Panc1 (cell line): ENCODE data around the gene SMAP2. TPM values are rescaled to one million over a fixed set of nuclear protein-coding genes. Genes with fewer than 3 reads are reported as not detected.

Experiments
- ATAC-seq: fragments of 200-7000 bp; cut with Tn5 transposase; 2 replicates; pipeline ENCODE4 v1.9.1; 2020; ENCODE audit warnings: mild to moderate bottlenecking, moderate library complexity
- BruUV-seq: library from RNA; stranded (reverse); fragments of 400-500 nt; replicated peaks from 2 replicates; lab custom pipeline; 2021; lab: Mats Ljungman, UMichigan
- CTCF ChIA-PET: fragments of 300-600 bp; sonication (Branson Sonifier 250); formaldehyde crosslinking; loops from one replicate; lab custom pipeline; 2022; ENCODE audit warnings: antibody characterized with exemption; lab: Charles Lee
- POLR2A ChIA-PET: fragments of 300-600 bp; sonication (Branson Sonifier 250); formaldehyde crosslinking; loops from one replicate; lab custom pipeline; 2022; ENCODE audit warnings: antibody characterized with exemption; lab: Charles Lee
- DNase-seq: peaks from one replicate; pipeline ENCODE4 v3.0.0-alpha.2; 2010; ENCODE audit warnings: low read depth, low spot score
- H3K27ac ChIP-seq: 2 replicates; pipeline ENCODE4 v1.5.1; 2011; ENCODE audit warnings: mild to moderate bottlenecking, low read length, inconsistent platforms
- H3K27me3 ChIP-seq: fragments of 200-500 bp; sonication (Bioruptor generic); 2 replicates; pipeline ENCODE4 v1.6.0; 2014; ENCODE audit warnings: low read length, inconsistent platforms; ENCODE audit not compliant: control insufficient read depth, insufficient read depth
- H3K36me3 ChIP-seq: fragments of 200-500 bp; sonication (Bioruptor generic); 2 replicates; pipeline ENCODE4 v1.5.1; 2014; ENCODE audit warnings: inconsistent platforms, mild to moderate bottlenecking, low read length, moderate library complexity; ENCODE audit not compliant: control insufficient read depth, insufficient read depth
- H3K4me1 ChIP-seq: 2 replicates; pipeline ENCODE4 v1.5.1; 2011; ENCODE audit warnings: inconsistent platforms, mild to moderate bottlenecking, low read length, moderate library complexity; ENCODE audit not compliant: control insufficient read depth, insufficient read depth
- H3K4me3 ChIP-seq, 2 experiments: 2 replicates each; pipeline ENCODE4 v1.5.1; 2011 to 2012; ENCODE audit warnings: low read depth in 2 of 2, low read length in 2 of 2, mild to moderate bottlenecking in 2 of 2, inconsistent platforms in 1 of 2, moderate library complexity in 1 of 2
- H3K9me3 ChIP-seq: fragments of 200-500 bp; sonication (Bioruptor generic); 2 replicates; pipeline ENCODE4 v1.5.1; 2014; ENCODE audit warnings: low read depth, mild to moderate bottlenecking, inconsistent platforms, low read length, moderate library complexity; ENCODE audit not compliant: control insufficient read depth, insufficient read depth
- POLR2AphosphoS5 ChIP-seq: IDR thresholded peaks from 2 replicates; pipeline ENCODE4 v1.6.1; 2012; ENCODE audit warnings: mild to moderate bottlenecking, low read depth, low read length, moderate library complexity
- REST ChIP-seq, 2 experiments: IDR thresholded peaks; 2 replicates each; pipeline ENCODE4 v1.6.1; 2011 to 2012; ENCODE audit warnings: low read depth in 2 of 2, control low read depth in 1 of 2, low read length in 1 of 2, mild to moderate bottlenecking in 1 of 2, moderate library complexity in 1 of 2; ENCODE audit not compliant: insufficient read depth in 1 of 2
- SIN3A ChIP-seq: IDR thresholded peaks from 2 replicates; pipeline ENCODE4 v1.6.1; 2012; ENCODE audit warnings: low read depth, mild to moderate bottlenecking, low read length, moderate library complexity, borderline replicate concordance; ENCODE audit not compliant: insufficient read depth
- TCF7L2 ChIP-seq: IDR thresholded peaks from 2 replicates; pipeline ENCODE4 v1.6.1; 2011; ENCODE audit warnings: mild to moderate bottlenecking, low read depth, low read length, inconsistent platforms
- in situ Hi-C: cut with HindIII; loops from 2 replicates; pipeline ENCODE4 v1.10.0; 2016; ENCODE audit warnings: low sequenced_read_pairs, low pct_unique_long_range_greater_than_20kb
- intact Hi-C: fragments of 100-400 bp; cut with micrococcal nuclease; formaldehyde crosslinking; loops from one replicate; pipeline ENCODE4 v1.10.0; 2022; ENCODE audit not compliant: unreplicated experiment
- total RNA-seq: library from RNA; stranded (reverse); gene quantifications from one replicate; pipeline ENCODE4 v1.2.1, GENCODE V29; 2021; ENCODE audit not compliant: unreplicated experiment
- TF ChIP-seq, protein P1 (sequence below): fragments of 450-650 bp; IDR thresholded peaks from 2 replicates; pipeline ENCODE4 v1.5.1; 2017; ENCODE audit warnings: mild to moderate bottlenecking

The SMAP2 gene
- total RNA-seq, 1 experiment from 2014 or later, result 21.5 TPM

GRCh38 chr1:40423951-40424618 lies 50.6 kb downstream of the SMAP2 start:
- CTCF ChIA-PET, result no interaction called here
- POLR2A ChIA-PET, result no interaction called here
- in situ Hi-C loops, result no loop called here

GRCh38 chr1:40425198-40425597 lies 51.7 kb downstream of the SMAP2 start:
- ATAC-seq (no peak), DNase-seq (no peak)
- Histone ChIP-seq H3K4me1 (no peaks in the 10 kb centered on the region), H3K27me3 (no peaks in the 10 kb centered on the region), H3K36me3 (no peaks in the 10 kb centered on the region), H3K27ac (no peak overlapping the region), H3K4me3 (no peak overlapping the region), H3K9me3 (no peaks in the 10 kb centered on the region)
- CTCF ChIA-PET, result interaction anchor here (1.0 kb wide), 1 partner anchor 15 kb away, joined by 5 read pairs; no protein-coding TSS in a partner anchor
- BruUV-seq, result no TSS peak
- intact Hi-C loops (no loop called here), in situ Hi-C loops (no loop called here)
- TF ChIP-seq, protein P1, sequence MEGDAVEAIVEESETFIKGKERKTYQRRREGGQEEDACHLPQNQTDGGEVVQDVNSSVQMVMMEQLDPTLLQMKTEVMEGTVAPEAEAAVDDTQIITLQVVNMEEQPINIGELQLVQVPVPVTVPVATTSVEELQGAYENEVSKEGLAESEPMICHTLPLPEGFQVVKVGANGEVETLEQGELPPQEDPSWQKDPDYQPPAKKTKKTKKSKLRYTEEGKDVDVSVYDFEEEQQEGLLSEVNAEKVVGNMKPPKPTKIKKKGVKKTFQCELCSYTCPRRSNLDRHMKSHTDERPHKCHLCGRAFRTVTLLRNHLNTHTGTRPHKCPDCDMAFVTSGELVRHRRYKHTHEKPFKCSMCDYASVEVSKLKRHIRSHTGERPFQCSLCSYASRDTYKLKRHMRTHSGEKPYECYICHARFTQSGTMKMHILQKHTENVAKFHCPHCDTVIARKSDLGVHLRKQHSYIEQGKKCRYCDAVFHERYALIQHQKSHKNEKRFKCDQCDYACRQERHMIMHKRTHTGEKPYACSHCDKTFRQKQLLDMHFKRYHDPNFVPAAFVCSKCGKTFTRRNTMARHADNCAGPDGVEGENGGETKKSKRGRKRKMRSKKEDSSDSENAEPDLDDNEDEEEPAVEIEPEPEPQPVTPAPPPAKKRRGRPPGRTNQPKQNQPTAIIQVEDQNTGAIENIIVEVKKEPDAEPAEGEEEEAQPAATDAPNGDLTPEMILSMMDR, result no peak
- TF ChIP-seq POLR2AphosphoS5, result no peak
- no peak for TF ChIP-seq TCF7L2
- TF ChIP-seq REST (IDR thresholded peaks at IDR 0.05; ENCODE audit: insufficient read depth in 1 of 2, low read depth in 2 of 2, low read length in 1 of 2), result no peak
- no peak for TF ChIP-seq SIN3A
- POLR2A ChIA-PET, result no interaction called here

More at GRCh38 chr1:40423951-40424618, 50.6 kb downstream of the SMAP2 start:
- TF ChIP-seq, protein P1, result no peak
- TF ChIP-seq SIN3A, result no peak
- TF ChIP-seq POLR2AphosphoS5, result no peak
- no peak for TF ChIP-seq TCF7L2
- TF ChIP-seq REST (IDR thresholded peaks at IDR 0.05; ENCODE audit: insufficient read depth in 1 of 2, low read depth in 2 of 2, low read length in 1 of 2), result no peak
- Histone ChIP-seq H3K27me3 (no peaks in the 10 kb centered on the region), H3K36me3 (no peaks in the 10 kb centered on the region), H3K27ac (no peak overlapping the region), H3K4me3 (no peak overlapping the region), H3K4me1 (no peaks in the 10 kb centered on the region), H3K9me3 (no peaks in the 10 kb centered on the region)
- no peak for DNase-seq
- no TSS peak for BruUV-seq
- ATAC-seq, result no peak
- intact Hi-C loops, result no loop called here
